ENCODE results near the gene HEYL.

The HEYL gene

DNA sequence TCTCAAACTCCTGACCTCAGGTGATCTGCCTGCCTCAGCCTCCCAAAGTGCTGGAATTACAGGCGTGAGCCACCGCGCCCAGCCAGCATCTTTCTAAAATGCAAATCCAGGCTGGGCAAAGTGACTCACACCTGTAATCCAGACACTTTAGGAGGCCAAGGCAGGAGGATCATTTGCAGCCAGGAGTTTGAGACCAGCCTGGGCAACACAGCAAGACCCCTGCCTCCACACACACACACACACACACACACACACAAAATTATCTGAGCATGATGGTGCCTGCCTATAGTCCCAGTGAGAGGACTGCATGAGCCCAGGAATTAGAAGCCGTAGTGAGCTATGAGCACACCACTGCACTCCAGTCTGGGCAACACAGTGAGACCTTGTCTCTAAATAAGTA is 46.1 kb downstream of the HEYL start:
- DNase-seq, result no peak

DNA sequence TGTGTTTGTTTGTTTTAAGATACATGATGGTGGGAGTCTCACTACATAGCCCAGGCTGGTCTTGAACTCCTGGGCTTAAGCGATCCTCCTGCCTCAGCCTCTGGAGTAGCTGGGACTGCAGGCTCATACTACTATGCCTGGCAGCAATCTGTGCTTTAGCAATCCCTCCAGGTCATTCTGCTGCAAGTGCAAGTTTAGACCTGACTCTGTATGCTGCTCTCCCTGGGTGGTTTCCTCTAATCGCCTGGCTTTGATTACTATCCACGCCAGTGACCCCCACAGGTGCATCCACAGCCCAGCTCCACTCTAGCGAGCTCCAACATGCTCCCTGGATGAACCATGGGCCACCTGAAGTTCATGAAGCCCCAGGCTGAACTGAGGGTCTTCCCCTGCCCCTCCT is 47.4 kb downstream of the HEYL start:
- DNase-seq, result no peak

DNA sequence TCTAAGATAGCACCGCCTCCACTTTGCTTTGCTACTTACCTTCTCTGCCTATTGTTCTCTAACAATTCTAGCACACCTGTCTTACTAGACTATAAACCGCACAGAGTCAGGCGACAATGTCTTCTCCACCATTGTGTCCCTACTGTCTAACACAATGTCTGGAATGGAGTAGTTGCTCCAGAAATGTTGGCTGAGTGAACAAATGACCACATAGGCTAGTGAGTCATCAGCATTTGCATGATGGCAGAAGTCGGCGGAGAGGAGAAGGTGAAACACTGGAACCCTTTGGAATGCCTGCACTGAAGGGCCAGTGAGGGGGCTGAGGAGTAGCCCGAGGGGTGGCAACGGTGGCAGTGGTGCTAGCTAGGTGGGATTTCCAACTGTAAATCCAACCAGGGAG is 48.9 kb downstream of the HEYL start:
- no peak for DNase-seq

DNA sequence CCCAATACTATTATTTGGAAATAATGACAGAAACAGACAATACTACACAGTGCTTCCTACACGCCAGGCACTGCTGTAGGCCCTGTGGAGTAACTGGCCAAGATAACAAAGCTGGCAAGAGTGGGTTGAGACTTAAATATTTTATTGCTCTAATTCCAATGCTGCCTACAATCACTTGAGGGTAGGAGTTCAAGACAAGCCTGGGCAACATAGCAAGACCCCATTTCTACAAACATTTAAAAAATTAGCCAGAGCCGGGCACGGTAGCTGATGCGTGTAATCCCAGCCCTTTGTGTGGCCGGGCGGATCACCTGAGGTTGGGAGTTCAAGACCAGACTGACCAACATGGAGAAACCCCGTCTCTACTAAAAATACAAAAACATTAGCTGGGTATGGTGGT is 53.5 kb downstream of the HEYL start:
- DNase-seq, result no peak

DNA sequence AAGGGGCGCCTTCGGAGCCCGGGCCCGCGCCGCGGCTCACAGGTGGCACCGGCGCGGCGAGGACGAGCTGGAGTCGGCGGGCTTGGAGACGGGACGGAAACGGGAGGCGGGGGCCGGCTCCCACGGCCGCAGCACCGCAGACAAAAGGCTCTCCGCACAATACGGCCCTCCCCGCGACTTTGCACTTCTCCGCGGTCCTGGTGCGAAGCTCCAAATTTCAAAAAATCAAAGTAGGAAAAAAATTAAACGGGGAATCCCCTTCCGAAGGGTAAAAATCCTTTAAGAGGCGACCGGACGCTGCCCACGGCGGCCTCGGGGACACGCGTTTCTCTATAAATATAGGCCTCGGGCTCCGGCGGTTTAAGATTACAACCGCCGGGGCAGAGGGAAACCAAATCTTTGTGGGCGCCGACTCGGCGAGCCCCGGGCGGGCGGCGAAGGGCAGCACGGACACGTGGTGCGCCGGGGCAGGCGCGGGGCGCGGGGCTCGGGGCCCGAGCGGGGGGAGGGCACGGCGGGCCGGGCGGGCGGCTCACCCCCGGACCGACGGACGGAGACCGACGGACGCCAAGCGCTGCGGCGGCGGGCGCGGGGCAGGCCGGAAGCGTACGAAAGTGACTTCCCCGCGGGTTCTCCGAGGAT is 63.3 kb downstream of the HEYL start:
- DNase-seq, result no peak

DNA sequence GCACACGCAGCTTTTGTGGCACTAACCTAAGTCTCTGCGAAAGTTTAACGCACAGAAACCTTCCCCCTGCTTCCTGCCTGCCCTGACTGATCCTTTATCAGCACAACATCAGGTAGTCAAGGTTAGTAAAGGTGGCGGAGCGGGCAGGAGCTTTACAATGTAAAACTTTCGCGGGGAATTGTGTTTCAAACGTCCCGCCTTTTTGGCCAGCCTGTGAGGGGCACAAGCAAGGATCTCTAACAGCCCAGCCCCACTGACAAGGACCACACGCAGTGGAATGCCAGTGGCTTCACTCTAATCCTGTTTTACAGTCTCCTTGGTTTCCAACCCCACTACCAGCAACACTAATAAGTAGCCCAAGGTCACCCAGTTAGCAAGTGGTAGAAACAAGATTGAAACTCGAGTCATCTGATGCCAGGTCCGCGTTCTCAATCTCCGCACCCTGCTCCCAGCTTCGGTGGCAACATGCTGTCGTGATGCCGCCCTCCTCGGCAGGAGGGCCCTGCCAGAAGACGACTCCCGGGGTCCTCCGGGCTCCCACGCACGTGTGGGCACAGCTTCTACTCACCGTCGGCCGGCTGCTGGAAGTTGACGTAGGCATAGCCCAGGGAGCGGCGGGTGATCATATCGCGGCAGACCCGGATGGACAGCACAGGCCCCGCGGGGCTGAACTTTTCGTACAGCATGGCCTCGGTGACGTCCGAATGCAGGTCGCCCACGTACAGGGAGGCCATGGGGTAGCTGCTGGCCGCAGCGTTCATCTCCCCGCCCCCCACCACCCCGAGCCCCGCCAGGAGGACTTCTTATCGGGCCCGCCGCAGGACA is 64.0 kb downstream of the HEYL start:
- DNase-seq, result peak; percentile 39

DNA sequence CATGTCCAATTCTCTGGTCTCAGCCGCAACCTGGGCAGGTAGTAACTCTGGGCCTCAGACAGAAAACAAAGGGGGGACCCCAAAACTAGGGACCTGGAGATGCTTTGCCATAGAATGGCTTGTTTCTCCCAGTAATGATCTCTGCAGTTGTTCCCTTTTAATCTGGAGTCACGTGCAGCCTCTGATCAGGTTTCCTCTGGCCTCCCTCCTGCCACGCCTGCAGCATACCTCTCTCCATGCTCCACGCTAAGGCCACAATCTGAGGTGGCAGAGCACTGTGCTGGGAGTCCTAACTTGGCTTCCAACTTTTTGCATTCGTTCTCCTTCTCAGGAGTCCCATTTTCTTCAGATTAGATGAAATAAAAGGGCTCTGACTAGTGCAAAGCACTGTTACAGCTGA is 64.8 kb downstream of the HEYL start:
- DNase-seq, result no peak
